Measurements from ENCODE around the gene NHS.

GRCh38 chrX:17374619-17375366 is at the start of gene NHS:
- TF ChIP-seq CTCF (IDR thresholded peaks at IDR 0.05) (peak in 3 of 4 donors; percentile 17 to 33 (median 17)), POLR2A (IDR thresholded peaks at IDR 0.05) (no peak)
